GM12878 (cell line): ENCODE measurements around the gene EFCAB11. TPM values are rescaled to one million over a fixed set of nuclear protein-coding genes. Genes with fewer than 3 reads are reported as not detected.

Source experiments
- ATAC-seq: fragments of 200-7000 bp; cut with Tn5 transposase; 3 replicates; pipeline ENCODE4 v1.9.1; 2020; ENCODE audit warnings: mild to moderate bottlenecking, moderate library complexity
- BruUV-seq: library from RNA; stranded (reverse); fragments of 400-500 nt; replicated peaks from 2 replicates; lab custom pipeline; 2021; lab: Mats Ljungman, UMichigan
- CTCF ChIA-PET: fragments of 300-600 bp; sonication (Branson Sonifier 250); formaldehyde crosslinking; extraction: SDS; loops from one replicate; lab custom pipeline; 2021; ENCODE audit warnings: inconsistent platforms; lab: Yijun Ruan, JAX
- POLR2A ChIA-PET: fragments of 350-600 bp; formaldehyde crosslinking; extraction: SDS; loops from one replicate; lab custom pipeline; 2021; ENCODE audit warnings: inconsistent platforms; lab: Charles Lee
- RAD21 ChIA-PET: fragments of 300-600 bp; sonication (Branson Sonifier 250); formaldehyde crosslinking; loops from one replicate; lab custom pipeline; 2023; ENCODE audit warnings: antibody characterized with exemption; ENCODE audit not compliant: unreplicated experiment; lab: Charles Lee
- SMC1A ChIA-PET: fragments of 300-600 bp; sonication (Branson Sonifier 250); formaldehyde crosslinking; loops from one replicate; lab custom pipeline; 2023; ENCODE audit not compliant: unreplicated experiment, uncharacterized antibody; lab: Charles Lee
- DNase-seq: peaks from one replicate; pipeline ENCODE4 v3.0.0-alpha.2; 2011; ENCODE audit warnings: low read depth, low spot score
- FAIRE-seq: peaks from 3 replicates; lab custom pipeline; 2011; peaks lifted over from hg19 to GRCh38; lab: Jason Lieb, UNC
- H2AFZ ChIP-seq: 2 replicates; pipeline ENCODE4 v1.6.0; 2011; ENCODE audit warnings: low read depth, low read length, control low read depth; ENCODE audit not compliant: control insufficient read depth
- H3K27ac ChIP-seq: 2 replicates; pipeline ENCODE4 v1.5.1; 2011; ENCODE audit warnings: control low read depth; ENCODE audit not compliant: control insufficient read depth, insufficient read depth
- H3K27me3 ChIP-seq, 2 experiments: replicated peaks in 1 of 2; 2 replicates each; pipeline versions ENCODE4 v1.6.0 to v1.6.1; 2011; ENCODE audit warnings: low read length in 1 of 2; ENCODE audit not compliant: control insufficient read depth in 2 of 2, insufficient read depth in 2 of 2
- H3K36me3 ChIP-seq, 2 experiments: 2 replicates each; pipeline ENCODE4 v1.5.1; 2011; ENCODE audit warnings: low read length in 1 of 2; ENCODE audit not compliant: control insufficient read depth in 2 of 2, insufficient read depth in 2 of 2
- H3K4me1 ChIP-seq: 2 replicates; pipeline ENCODE4 v1.6.1; 2011; ENCODE audit warnings: mild to moderate bottlenecking, low read length, moderate library complexity, mixed read lengths; ENCODE audit not compliant: control insufficient read depth, insufficient read depth
- H3K4me2 ChIP-seq: 2 replicates; pipeline ENCODE4 v1.6.0; 2011; ENCODE audit warnings: control low read depth; ENCODE audit not compliant: control insufficient read depth, insufficient read depth
- H3K4me3 ChIP-seq: fragments of 200-600 bp; sonication (generic); 2 replicates; pipeline ENCODE4 v1.5.1; 2016
- H3K79me2 ChIP-seq: 2 replicates; pipeline ENCODE4 v1.6.0; 2011; ENCODE audit warnings: low read length; ENCODE audit not compliant: control insufficient read depth, insufficient read depth
- H3K9ac ChIP-seq: 2 replicates; pipeline ENCODE4 v1.8.0; 2011; ENCODE audit warnings: low read length, control low read depth, mixed read lengths; ENCODE audit not compliant: control insufficient read depth, insufficient read depth
- H3K9me3 ChIP-seq: replicated peaks from 3 replicates; pipeline ENCODE4 v1.5.1; 2011; ENCODE audit warnings: mild to moderate bottlenecking, low read length; ENCODE audit not compliant: control insufficient read depth, insufficient read depth
- H4K20me1 ChIP-seq: 2 replicates; pipeline ENCODE4 v1.6.0; 2011; ENCODE audit not compliant: control insufficient read depth, insufficient read depth
- NR2F1 ChIP-seq: fragments of 450-650 bp; conservative IDR thresholded peaks from 2 replicates; pipeline ENCODE4 v1.6.1; 2017; ENCODE audit warnings: mild to moderate bottlenecking
- RUNX3 ChIP-seq: IDR thresholded peaks from 2 replicates; pipeline ENCODE4 v1.6.1; 2012; ENCODE audit warnings: low read length, inconsistent platforms
- STAT3 ChIP-seq: IDR thresholded peaks from 2 replicates; pipeline ENCODE4 v1.6.1; 2011; ENCODE audit warnings: low read depth, low read length, improper control_type of control experiment
- WGBS: methylation state at CpG from one replicate; pipeline ENCODE4 v1.1.6; 2016; ENCODE audit warnings: low lambda C conversion rate; ENCODE audit not compliant: insufficient replicate concordance, insufficient coverage; ENCODE audit errors: missing lambda C conversion rate; 5-methylcytosine and 5-hydroxymethylcytosine counted together
- in situ Hi-C: fragments of 300-500 bp; cut with MboI; formaldehyde crosslinking; loops from 9 replicates; pipeline ENCODE4 v1.14.3; 2018; ENCODE audit warnings: mixed read lengths
- intact Hi-C: fragments of 100-400 bp; cut with micrococcal nuclease; formaldehyde crosslinking; loops from one replicate; pipeline ENCODE4 v1.14.2; 2022; ENCODE audit not compliant: unreplicated experiment
- polyA plus RNA-seq, 11 experiments: library from polyadenylated mRNA; depleted of rRNA in 4 of 11; unstranded in 6 of 11; stranded (reverse) in 5 of 11; fragments of >200 nt; fragmentation: Nextera tagmentation in 4 of 11; fragmentation: Illumina TruSeq in 1 of 11; extraction: Ambion mirVana in 4 of 11; extraction: Trizol in 1 of 11; gene quantifications; 1 replicate in 1 of 11; 2 replicates in 10 of 11; pipeline versions ENCODE4 v1.2.1 to v1.2.3, GENCODE V29; 2011 to 2016; ENCODE audit warnings: inconsistent platforms in 2 of 11, missing spikeins in 2 of 11, low read depth in 1 of 11
- total RNA-seq, 4 experiments: library from RNA; depleted of rRNA in 3 of 4; stranded (reverse); fragments of >200 nt in 3 of 4; fragmentation: Illumina TruSeq in 1 of 4; extraction: Trizol in 1 of 4; gene quantifications; 2 replicates each; pipeline versions ENCODE4 v1.2.1 to v1.2.3, GENCODE V29; 2013 to 2021
- TF ChIP-seq, protein P1 (sequence below): fragments of 450-650 bp; conservative IDR thresholded peaks from 2 replicates; pipeline ENCODE4 v1.6.1; 2017; ENCODE audit warnings: mild to moderate bottlenecking, moderate library complexity
- TF ChIP-seq, protein P2 (sequence below): fragments of 450-650 bp; IDR thresholded peaks from 2 replicates; pipeline ENCODE4 v1.6.1; 2017; ENCODE audit warnings: mild to moderate bottlenecking, low read depth, inconsistent platforms; ENCODE audit not compliant: poor library complexity, severe bottlenecking

EFCAB11 gene
- total and polyA plus RNA-seq, 10 of the 15 experiments (the other 5 are each of a cell fraction or from before 2014, with no cell fraction given): 8.6 to 37.4 (median 18.0) TPM

DNA sequence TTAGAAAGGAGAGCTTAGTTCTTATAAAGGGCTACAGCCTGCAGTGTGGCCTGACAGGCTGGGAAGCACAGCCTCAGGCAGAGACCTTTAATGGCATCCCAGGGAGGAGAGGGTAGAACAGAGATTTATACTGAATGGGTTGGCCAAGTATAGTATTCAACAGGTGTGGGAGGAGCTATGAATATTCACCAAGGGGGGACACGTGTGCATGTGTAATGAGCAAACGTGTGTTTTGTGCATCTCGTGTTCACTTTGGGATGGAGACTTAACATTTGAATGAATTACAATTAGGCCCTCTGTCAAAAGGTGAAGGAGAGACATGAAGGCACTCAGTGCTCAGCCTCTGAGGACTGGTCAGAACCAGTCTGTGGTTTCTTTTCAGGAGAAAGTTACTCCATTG lies 6.4 kb upstream of the EFCAB11 start (continued):
- TF ChIP-seq, protein P1, sequence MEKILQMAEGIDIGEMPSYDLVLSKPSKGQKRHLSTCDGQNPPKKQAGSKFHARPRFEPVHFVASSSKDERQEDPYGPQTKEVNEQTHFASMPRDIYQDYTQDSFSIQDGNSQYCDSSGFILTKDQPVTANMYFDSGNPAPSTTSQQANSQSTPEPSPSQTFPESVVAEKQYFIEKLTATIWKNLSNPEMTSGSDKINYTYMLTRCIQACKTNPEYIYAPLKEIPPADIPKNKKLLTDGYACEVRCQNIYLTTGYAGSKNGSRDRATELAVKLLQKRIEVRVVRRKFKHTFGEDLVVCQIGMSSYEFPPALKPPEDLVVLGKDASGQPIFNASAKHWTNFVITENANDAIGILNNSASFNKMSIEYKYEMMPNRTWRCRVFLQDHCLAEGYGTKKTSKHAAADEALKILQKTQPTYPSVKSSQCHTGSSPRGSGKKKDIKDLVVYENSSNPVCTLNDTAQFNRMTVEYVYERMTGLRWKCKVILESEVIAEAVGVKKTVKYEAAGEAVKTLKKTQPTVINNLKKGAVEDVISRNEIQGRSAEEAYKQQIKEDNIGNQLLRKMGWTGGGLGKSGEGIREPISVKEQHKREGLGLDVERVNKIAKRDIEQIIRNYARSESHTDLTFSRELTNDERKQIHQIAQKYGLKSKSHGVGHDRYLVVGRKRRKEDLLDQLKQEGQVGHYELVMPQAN: no peak

DNA sequence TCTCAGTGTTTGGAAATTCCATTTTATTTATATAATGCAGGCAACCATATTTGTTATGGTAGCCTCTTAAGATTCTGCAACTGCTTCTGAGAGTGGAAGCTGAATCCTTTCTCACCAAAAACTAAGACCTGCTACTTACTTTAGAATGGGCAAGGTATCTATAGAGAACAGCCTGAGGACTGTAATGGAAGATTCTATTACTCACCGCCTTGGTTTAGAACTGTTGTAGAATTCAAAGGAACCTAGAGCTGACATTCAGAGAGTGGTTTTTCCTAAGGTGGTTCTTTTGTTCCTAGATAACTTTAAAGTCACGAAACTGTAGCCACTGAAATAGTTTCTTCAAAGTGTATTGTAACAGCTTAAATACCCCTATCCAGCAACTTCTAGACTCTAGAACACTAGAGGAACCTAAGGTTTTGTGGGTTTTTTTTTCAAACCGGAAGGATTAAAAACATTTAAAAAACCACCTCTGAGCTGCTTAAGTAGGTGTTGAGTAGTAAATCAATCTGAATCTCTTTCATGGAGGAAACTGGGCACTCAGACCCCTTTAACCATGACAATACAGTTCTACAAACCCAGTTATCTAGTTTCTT lies 5.4 kb upstream of the EFCAB11 start:
- ATAC-seq: no peak
- POLR2A ChIA-PET: interaction anchor here (1.3 kb wide), 1 partner anchor 16 kb away, joined by 3 read pairs; no protein-coding TSS in a partner anchor

More for the DNA sequence above, 5.4 kb upstream of the EFCAB11 start:
- in situ Hi-C loops (no loop called here), intact Hi-C loops (loop anchor here (10.0 kb wide), 1 partner anchor 1965 kb away; the partner anchor contains the start of gene GALC)
- Histone ChIP-seq H4K20me1 (no peaks in the 10 kb centered on the region; the same call in 1 of the 2 replicates), H3K4me1 (peaks cover 9% of the 10 kb centered on the region), H3K4me3 (no peak overlapping the region), H3K9ac (no peak overlapping the region), H2AFZ (no peak overlapping the region), H3K79me2 (peaks cover 36% of the 10 kb centered on the region), H3K27me3 (no peaks in the 10 kb centered on the region), H3K9me3 (peaks cover 7% of the 10 kb centered on the region; the same call in 1 of the 3 replicates), H3K27ac (peak overlapping the region; percentile 20; the same call in 1 of the 2 replicates)
- no peak for DNase-seq
- no peak for FAIRE-seq
- ChIA-PET RAD21 (interaction anchor here (1.0 kb wide), 2 partner anchors 13 to 14 kb away, joined by 3 to 4 read pairs; no protein-coding TSS in a partner anchor), CTCF (interaction anchor here (7.9 kb wide), 1 partner anchor 12 kb away, joined by 65 read pairs; no protein-coding TSS in a partner anchor)
- no TSS peak for BruUV-seq
- WGBS: 56% methylated on average over 3 of the region's 3 CpGs
- TF ChIP-seq NR2F1: no peak
- no peak for TF ChIP-seq STAT3
- peak; percentile 58 for TF ChIP-seq RUNX3
- TF ChIP-seq, protein P2, sequence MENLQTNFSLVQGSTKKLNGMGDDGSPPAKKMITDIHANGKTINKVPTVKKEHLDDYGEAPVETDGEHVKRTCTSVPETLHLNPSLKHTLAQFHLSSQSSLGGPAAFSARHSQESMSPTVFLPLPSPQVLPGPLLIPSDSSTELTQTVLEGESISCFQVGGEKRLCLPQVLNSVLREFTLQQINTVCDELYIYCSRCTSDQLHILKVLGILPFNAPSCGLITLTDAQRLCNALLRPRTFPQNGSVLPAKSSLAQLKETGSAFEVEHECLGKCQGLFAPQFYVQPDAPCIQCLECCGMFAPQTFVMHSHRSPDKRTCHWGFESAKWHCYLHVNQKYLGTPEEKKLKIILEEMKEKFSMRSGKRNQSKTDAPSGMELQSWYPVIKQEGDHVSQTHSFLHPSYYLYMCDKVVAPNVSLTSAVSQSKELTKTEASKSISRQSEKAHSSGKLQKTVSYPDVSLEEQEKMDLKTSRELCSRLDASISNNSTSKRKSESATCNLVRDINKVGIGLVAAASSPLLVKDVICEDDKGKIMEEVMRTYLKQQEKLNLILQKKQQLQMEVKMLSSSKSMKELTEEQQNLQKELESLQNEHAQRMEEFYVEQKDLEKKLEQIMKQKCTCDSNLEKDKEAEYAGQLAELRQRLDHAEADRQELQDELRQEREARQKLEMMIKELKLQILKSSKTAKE: no peak
- TF ChIP-seq, all 136 proteins: peak for 1
- no peak overlapping the region for H3K4me2 ChIP-seq
- H3K36me3 ChIP-seq: peaks cover 6 to 27% of the 10 kb centered on the region in 2 experiments
- SMC1A ChIA-PET: interaction anchor here (1.1 to 2.0 kb wide), 3 partner anchors 13 to 47 kb away, joined by 3 to 7 read pairs (median 4); no protein-coding TSS in a partner anchor
